Vagina (tissue), 2 donors: ENCODE data around the gene ZFYVE1.

Experiments used
- CTCF ChIP-seq, 3 experiments: fragments of 450-650 bp in 2 of 3; fragments of 200-600 bp in 1 of 3; sonication (generic) in 1 of 3; IDR thresholded peaks; one replicate each; pipeline ENCODE4 v1.5.1; 2017 to 2019; ENCODE audit warnings: antibody characterized with exemption in 3 of 3, mild to moderate bottlenecking in 2 of 3, moderate library complexity in 2 of 3
- POLR2A ChIP-seq, 2 donors: fragments of 450-650 bp; IDR thresholded peaks; one replicate each; pipeline ENCODE4 v1.6.1; 2017; ENCODE audit warnings: antibody characterized with exemption in 2 of 2, mild to moderate bottlenecking in 2 of 2, moderate library complexity in 2 of 2
- POLR2AphosphoS5 ChIP-seq, 2 donors: sonication (generic); formaldehyde crosslinking; IDR thresholded peaks; one replicate each; pipeline ENCODE4 v1.9.0; 2017; ENCODE audit warnings: antibody characterized with exemption in 2 of 2, mild to moderate bottlenecking in 2 of 2, low read depth in 1 of 2; ENCODE audit not compliant: insufficient read depth in 1 of 2

GRCh38 chr14:72939630-72940029 lies 87.3 kb downstream of the ZFYVE1 start:
- TF ChIP-seq CTCF (IDR thresholded peaks at IDR 0.05) (no peak), POLR2A (IDR thresholded peaks at IDR 0.05) (no peak), POLR2AphosphoS5 (IDR thresholded peaks at IDR 0.05; ENCODE audit: insufficient read depth in 1 of 2, low read depth in 1 of 2) (no peak)
